Liver (tissue), 9 donors: ENCODE data around the gene NKAIN2. TPM values are rescaled to one million over a fixed set of nuclear protein-coding genes. Genes with fewer than 3 reads are reported as not detected.

ENCODE experiments used
- DNase-seq: peaks from one replicate; pipeline ENCODE4 v3.0.0-alpha.2; 2017; ENCODE audit warnings: low spot score
- H3K27ac ChIP-seq, 2 donors: one replicate each; pipeline ENCODE4 v1.7.0; 2013; ENCODE audit warnings: inconsistent platforms in 2 of 2, low read length in 2 of 2, control low read depth in 1 of 2, low read depth in 1 of 2, mild to moderate bottlenecking in 1 of 2
- H3K27me3 ChIP-seq, 4 donors: one replicate each; pipeline versions ENCODE4 v1.6.1 to v1.7.0; 2013; ENCODE audit warnings: low read length in 3 of 4, inconsistent platforms in 1 of 4, mild to moderate bottlenecking in 1 of 4, moderate library complexity in 1 of 4; ENCODE audit not compliant: control insufficient read depth in 4 of 4, insufficient read depth in 4 of 4
- H3K36me3 ChIP-seq, 4 donors: one replicate each; pipeline versions ENCODE4 v1.6.1 to v1.7.0; 2013; ENCODE audit warnings: low read length in 3 of 4, mild to moderate bottlenecking in 3 of 4, low read depth in 1 of 4, moderate library complexity in 1 of 4; ENCODE audit not compliant: control insufficient read depth in 4 of 4, insufficient read depth in 3 of 4
- H3K4me1 ChIP-seq, 4 donors: one replicate each; pipeline versions ENCODE4 v1.6.1 to v1.7.0; 2013; ENCODE audit warnings: low read length in 3 of 4, mild to moderate bottlenecking in 3 of 4, moderate library complexity in 1 of 4; ENCODE audit not compliant: control insufficient read depth in 4 of 4, insufficient read depth in 4 of 4
- H3K4me3 ChIP-seq, 3 donors: one replicate each; pipeline versions ENCODE4 v1.6.1 to v1.7.0; 2013; ENCODE audit warnings: low read length in 3 of 3, control low read depth in 1 of 3, low read depth in 1 of 3, mild to moderate bottlenecking in 1 of 3
- H3K9ac ChIP-seq, 2 donors: one replicate each; pipeline ENCODE4 v1.7.0; 2013; ENCODE audit warnings: low read length in 2 of 2, mild to moderate bottlenecking in 2 of 2, moderate library complexity in 2 of 2, control low read depth in 1 of 2, low read depth in 1 of 2
- H3K9me3 ChIP-seq, 4 donors: one replicate each; pipeline versions ENCODE4 v1.6.1 to v1.7.0; 2013; ENCODE audit warnings: low read length in 3 of 4; ENCODE audit not compliant: control insufficient read depth in 4 of 4
- EGR1 ChIP-seq, 2 donors: IDR thresholded peaks; 2 replicates each; pipeline ENCODE4 v1.6.1; 2016 to 2018; ENCODE audit warnings: antibody characterized with exemption in 2 of 2, low read depth in 2 of 2
- FOXA1 ChIP-seq: IDR thresholded peaks from 2 replicates; pipeline ENCODE4 v1.6.1; 2016; ENCODE audit warnings: antibody characterized with exemption
- FOXA2 ChIP-seq: IDR thresholded peaks from 2 replicates; pipeline ENCODE4 v1.6.1; 2016; ENCODE audit warnings: antibody characterized with exemption
- GABPA ChIP-seq, 2 donors: IDR thresholded peaks in 1 of 2; conservative IDR thresholded peaks in 1 of 2; 2 replicates each; pipeline ENCODE4 v1.6.1; 2016; ENCODE audit warnings: antibody characterized with exemption in 2 of 2, mild to moderate bottlenecking in 1 of 2, moderate library complexity in 1 of 2
- HNF4A ChIP-seq, 2 donors: conservative IDR thresholded peaks; 2 replicates each; pipeline ENCODE4 v1.6.1; 2016; ENCODE audit warnings: antibody characterized with exemption in 2 of 2, mild to moderate bottlenecking in 2 of 2
- HNF4G ChIP-seq: IDR thresholded peaks from 2 replicates; pipeline ENCODE4 v1.6.1; 2016; ENCODE audit warnings: antibody characterized with exemption
- JUND ChIP-seq, 2 donors: IDR thresholded peaks; 2 replicates each; pipeline ENCODE4 v1.6.1; 2016; ENCODE audit warnings: antibody characterized with exemption in 2 of 2
- MAX ChIP-seq: IDR thresholded peaks from 2 replicates; pipeline ENCODE4 v1.6.1; 2016; ENCODE audit warnings: antibody characterized with exemption
- NR2F2 ChIP-seq: IDR thresholded peaks from 2 replicates; pipeline ENCODE4 v1.6.1; 2016; ENCODE audit warnings: antibody characterized with exemption
- RAD21 ChIP-seq, 2 donors: IDR thresholded peaks; 2 replicates each; pipeline ENCODE4 v1.6.1; 2016; ENCODE audit warnings: antibody characterized with exemption in 2 of 2, mild to moderate bottlenecking in 2 of 2
- REST ChIP-seq: IDR thresholded peaks from 2 replicates; pipeline ENCODE4 v1.6.1; 2016; ENCODE audit warnings: antibody characterized with exemption, mild to moderate bottlenecking
- RXRA ChIP-seq, 2 donors: IDR thresholded peaks; 2 replicates each; pipeline ENCODE4 v1.6.1; 2017 to 2018; ENCODE audit warnings: antibody characterized with exemption in 2 of 2, mild to moderate bottlenecking in 1 of 2
- SP1 ChIP-seq: IDR thresholded peaks from 2 replicates; pipeline ENCODE4 v1.6.1; 2018; ENCODE audit warnings: antibody characterized with exemption, mild to moderate bottlenecking
- TAF1 ChIP-seq: conservative IDR thresholded peaks from 2 replicates; pipeline ENCODE4 v1.6.1; 2016; ENCODE audit warnings: antibody characterized with exemption, mild to moderate bottlenecking
- YY1 ChIP-seq: IDR thresholded peaks from 2 replicates; pipeline ENCODE4 v1.6.1; 2016; ENCODE audit warnings: antibody characterized with exemption, mild to moderate bottlenecking
- WGBS: extraction: QIAGEN DNeasy Blood & Tissue Kit; methylation state at CpG from one replicate; pipeline ENCODE4 v1.1.7; 2013; 5-methylcytosine and 5-hydroxymethylcytosine counted together
- polyA plus RNA-seq, 2 donors: library from polyadenylated mRNA; stranded (reverse) in 1 of 2; unstranded in 1 of 2; fragments of 200-250 nt in 1 of 2; fragments of >200 nt in 1 of 2; fragmentation: Nextera tagmentation in 1 of 2; extraction: Ambion mirVana in 1 of 2; gene quantifications; one replicate each; pipeline versions ENCODE4 v1.2.1 to v1.2.3, GENCODE V29; 2013 to 2015
- total RNA-seq, 2 donors: library from RNA; depleted of rRNA; stranded (reverse); fragments of >200 nt; gene quantifications; one replicate each; pipeline ENCODE4 v1.2.3, GENCODE V29; 2014
- TF ChIP-seq, protein P1 (sequence below): IDR thresholded peaks from 2 replicates; pipeline ENCODE4 v1.6.1; 2016; ENCODE audit warnings: antibody characterized with exemption
- TF ChIP-seq, protein P2 (sequence below): IDR thresholded peaks from 2 replicates; pipeline ENCODE4 v1.6.1; 2016; ENCODE audit warnings: antibody characterized with exemption
- TF ChIP-seq, protein P3 (sequence below): fragments of 150-350 bp; IDR thresholded peaks from 2 replicates; pipeline ENCODE4 v1.5.1; 2017; ENCODE audit warnings: improper control_type of control experiment, low read depth, low read length; ENCODE audit not compliant: missing input control
- donor health status: healthy.
- donor health status: healthy.
- donor health status: healthy.
- donor health status: healthy.
- donor health status: healthy.

Gene NKAIN2
- total and polyA plus RNA-seq, 4 donors: 0.05 to 0.14 TPM; not detected in 2

- H3K9me3 ChIP-seq: no peaks in the 10 kb centered on the region
- no peak for TF ChIP-seq FOXA2
- TF ChIP-seq RAD21 (IDR thresholded peaks at IDR 0.05): no peak
- no peak for TF ChIP-seq JUND (IDR thresholded peaks at IDR 0.05)
- H3K27ac ChIP-seq: no peak overlapping the region
- no peak for DNase-seq
- H3K4me1 ChIP-seq: no peaks in the 10 kb centered on the region
- H3K27me3 ChIP-seq: no peaks in the 10 kb centered on the region
- no peaks in the 10 kb centered on the region for H3K36me3 ChIP-seq
- H3K4me3 ChIP-seq: no peak overlapping the region
- no peak overlapping the region for H3K9ac ChIP-seq
These were observed 953.9 kb downstream of the NKAIN2 start for GRCh38 chr6:124757560-124757959.

DNA sequence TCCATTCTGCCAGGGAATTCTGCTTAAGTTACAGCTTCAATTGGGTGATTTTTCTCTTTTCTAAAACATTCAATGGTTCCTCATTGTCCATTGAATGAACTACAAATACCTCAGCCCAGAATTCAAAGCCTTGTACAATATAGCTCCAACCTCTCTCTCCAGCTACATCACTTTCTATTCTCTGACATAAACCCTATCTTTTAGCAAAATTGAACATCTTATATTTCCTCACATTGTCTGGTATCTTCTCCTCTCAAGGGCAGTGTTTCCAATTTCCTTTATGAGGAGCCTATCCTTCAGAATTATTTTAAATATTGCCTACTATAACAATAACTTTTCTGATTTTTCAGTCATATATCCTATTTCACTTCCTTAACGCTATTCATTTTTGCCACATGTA lies 955.0 kb downstream of the NKAIN2 start:
- Histone ChIP-seq H3K27ac (no peak overlapping the region), H3K4me3 (no peak overlapping the region), H3K4me1 (no peaks in the 10 kb centered on the region), H3K9ac (no peak overlapping the region), H3K36me3 (no peaks in the 10 kb centered on the region), H3K27me3 (no peaks in the 10 kb centered on the region), H3K9me3 (no peaks in the 10 kb centered on the region)
- TF ChIP-seq, protein P1, sequence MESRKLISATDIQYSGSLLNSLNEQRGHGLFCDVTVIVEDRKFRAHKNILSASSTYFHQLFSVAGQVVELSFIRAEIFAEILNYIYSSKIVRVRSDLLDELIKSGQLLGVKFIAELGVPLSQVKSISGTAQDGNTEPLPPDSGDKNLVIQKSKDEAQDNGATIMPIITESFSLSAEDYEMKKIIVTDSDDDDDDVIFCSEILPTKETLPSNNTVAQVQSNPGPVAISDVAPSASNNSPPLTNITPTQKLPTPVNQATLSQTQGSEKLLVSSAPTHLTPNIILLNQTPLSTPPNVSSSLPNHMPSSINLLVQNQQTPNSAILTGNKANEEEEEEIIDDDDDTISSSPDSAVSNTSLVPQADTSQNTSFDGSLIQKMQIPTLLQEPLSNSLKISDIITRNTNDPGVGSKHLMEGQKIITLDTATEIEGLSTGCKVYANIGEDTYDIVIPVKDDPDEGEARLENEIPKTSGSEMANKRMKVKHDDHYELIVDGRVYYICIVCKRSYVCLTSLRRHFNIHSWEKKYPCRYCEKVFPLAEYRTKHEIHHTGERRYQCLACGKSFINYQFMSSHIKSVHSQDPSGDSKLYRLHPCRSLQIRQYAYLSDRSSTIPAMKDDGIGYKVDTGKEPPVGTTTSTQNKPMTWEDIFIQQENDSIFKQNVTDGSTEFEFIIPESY: no peak
- TF ChIP-seq MAX (no peak), SP1 (no peak), JUND (IDR thresholded peaks at IDR 0.05) (no peak), HNF4G (no peak), RAD21 (IDR thresholded peaks at IDR 0.05) (no peak), HNF4A (conservative IDR thresholded peaks at IDR 0.05) (no peak), GABPA (IDR thresholded peaks at IDR 0.05 in 1 of 2, conservative IDR thresholded peaks at IDR 0.05 in 1 of 2) (no peak), YY1 (no peak), TAF1 (no peak), RXRA (IDR thresholded peaks at IDR 0.05) (no peak), EGR1 (IDR thresholded peaks at IDR 0.05; ENCODE audit: low read depth in 2 of 2) (no peak), REST (no peak), FOXA1 (no peak), NR2F2 (no peak), FOXA2 (no peak)
- TF ChIP-seq, protein P2, sequence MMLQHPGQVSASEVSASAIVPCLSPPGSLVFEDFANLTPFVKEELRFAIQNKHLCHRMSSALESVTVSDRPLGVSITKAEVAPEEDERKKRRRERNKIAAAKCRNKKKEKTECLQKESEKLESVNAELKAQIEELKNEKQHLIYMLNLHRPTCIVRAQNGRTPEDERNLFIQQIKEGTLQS: no peak
- TF ChIP-seq, protein P3, sequence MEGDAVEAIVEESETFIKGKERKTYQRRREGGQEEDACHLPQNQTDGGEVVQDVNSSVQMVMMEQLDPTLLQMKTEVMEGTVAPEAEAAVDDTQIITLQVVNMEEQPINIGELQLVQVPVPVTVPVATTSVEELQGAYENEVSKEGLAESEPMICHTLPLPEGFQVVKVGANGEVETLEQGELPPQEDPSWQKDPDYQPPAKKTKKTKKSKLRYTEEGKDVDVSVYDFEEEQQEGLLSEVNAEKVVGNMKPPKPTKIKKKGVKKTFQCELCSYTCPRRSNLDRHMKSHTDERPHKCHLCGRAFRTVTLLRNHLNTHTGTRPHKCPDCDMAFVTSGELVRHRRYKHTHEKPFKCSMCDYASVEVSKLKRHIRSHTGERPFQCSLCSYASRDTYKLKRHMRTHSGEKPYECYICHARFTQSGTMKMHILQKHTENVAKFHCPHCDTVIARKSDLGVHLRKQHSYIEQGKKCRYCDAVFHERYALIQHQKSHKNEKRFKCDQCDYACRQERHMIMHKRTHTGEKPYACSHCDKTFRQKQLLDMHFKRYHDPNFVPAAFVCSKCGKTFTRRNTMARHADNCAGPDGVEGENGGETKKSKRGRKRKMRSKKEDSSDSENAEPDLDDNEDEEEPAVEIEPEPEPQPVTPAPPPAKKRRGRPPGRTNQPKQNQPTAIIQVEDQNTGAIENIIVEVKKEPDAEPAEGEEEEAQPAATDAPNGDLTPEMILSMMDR: no peak
- no peak for DNase-seq
- WGBS: 94% methylated on average over 1 of the region's 1 CpG
